ENCODE results near the gene MRPS34.

The MRPS34 gene

GRCh38 chr16:1727651-1728624, 45.0 kb downstream of the MRPS34 start:
- no peak for DNase-seq (ENCODE audit: low read depth)

DNA sequence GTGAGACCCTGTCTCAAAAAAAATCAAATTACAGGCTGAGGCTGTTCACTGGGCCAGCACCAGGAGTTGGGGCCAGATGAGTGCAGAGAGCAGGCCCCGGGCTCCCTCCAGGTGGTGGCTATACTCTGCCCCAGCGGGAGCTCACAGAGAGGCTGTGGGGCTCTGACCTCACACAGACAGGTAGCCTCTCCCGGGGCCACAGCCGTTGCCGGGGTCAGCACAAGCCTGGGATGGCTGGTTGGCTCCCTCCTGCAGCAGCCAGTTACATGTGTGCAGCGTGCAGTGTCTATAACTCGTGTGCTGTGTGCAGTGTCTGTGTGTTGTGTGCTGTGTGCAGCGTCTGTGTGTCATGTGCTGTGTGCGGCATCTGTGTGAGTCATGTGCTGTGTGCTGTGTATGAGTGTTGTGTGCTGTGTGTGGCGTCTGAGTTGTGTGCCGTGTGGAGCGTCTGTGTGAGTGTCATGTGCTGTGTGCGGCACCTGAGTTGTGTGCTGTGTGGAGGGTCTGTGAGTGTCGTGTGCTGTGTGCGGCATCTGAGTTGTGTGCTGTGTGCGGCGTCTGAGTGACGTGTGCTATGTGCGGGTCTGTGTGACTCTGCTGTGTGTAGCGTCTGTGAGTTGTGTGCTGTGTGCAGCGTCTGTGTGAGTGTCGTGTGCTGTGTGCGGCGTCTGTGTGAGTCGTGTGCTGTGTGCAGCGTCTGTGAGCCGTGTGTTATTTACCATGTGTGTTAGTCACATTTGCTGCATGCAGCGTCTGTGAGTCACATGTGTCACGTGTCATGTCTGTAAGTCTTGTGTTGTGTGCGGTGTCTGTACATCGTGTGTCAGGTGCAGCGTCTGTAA, 46.1 kb downstream of the MRPS34 start:
- no peak for DNase-seq (ENCODE audit: low read depth)

DNA sequence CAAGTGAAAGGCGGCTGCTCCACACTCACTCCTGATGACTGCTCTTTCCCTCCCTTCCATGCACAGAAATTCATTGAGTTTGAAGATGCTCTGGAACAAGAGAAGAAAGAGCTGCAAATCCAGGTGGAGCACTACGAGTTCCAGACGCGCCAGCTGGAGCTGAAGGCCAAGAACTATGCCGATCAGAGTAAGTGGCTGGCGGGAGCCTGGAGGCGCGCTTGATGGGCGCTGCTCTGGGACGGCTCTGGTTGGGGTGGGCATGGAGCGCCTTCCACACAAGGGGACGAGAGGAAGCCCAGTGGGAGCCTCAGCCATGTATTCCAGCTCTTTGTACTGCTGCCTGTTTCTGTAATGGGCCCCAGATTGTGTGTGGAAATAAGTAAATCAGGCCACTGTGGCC, 48.4 kb downstream of the MRPS34 start:
- DNase-seq (ENCODE audit: low read depth) = no peak

- no peak for DNase-seq (ENCODE audit: low read depth)
These were observed 49.3 kb downstream of the MRPS34 start for GRCh38 chr16:1723450-1724147.

Measured in HS-27A (cell line).